Natural killer cell (primary cell): ENCODE results near the gene KLHL42. TPM values are rescaled to one million over a fixed set of nuclear protein-coding genes. Genes with fewer than 3 reads are reported as not detected.
"Not testable (repeated sequence)": the region's sequence is repeated elsewhere in the genome, so short reads cannot be mapped to it uniquely, and the experiment has no call there.

Experiments used
- ATAC-seq, 3 donors: fragments of 150-1000 bp in 2 of 3; fragments of 200-7000 bp in 1 of 3; cut with Tn5 transposase; 1 replicate in 1 of 3; 2 replicates in 2 of 3; pipeline ENCODE4 v1.10.0; 2021; ENCODE audit warnings: mild to moderate bottlenecking in 2 of 3, moderate library complexity in 2 of 3
- DNase-seq, 2 donors: peaks; one replicate each; pipeline versions ENCODE4 v3.0.0 to v3.0.0-alpha.2; 2013 to 2021; ENCODE audit warnings: mixed read lengths in 1 of 2
- H3K27ac ChIP-seq: one replicate; pipeline ENCODE4 v1.5.1; 2013; ENCODE audit warnings: mild to moderate bottlenecking, low read length
- H3K27me3 ChIP-seq: one replicate; pipeline ENCODE4 v1.6.1; 2013; ENCODE audit warnings: low read length; ENCODE audit not compliant: control insufficient read depth, insufficient read depth
- H3K36me3 ChIP-seq: one replicate; pipeline ENCODE4 v1.6.1; 2013; ENCODE audit warnings: low read length; ENCODE audit not compliant: control insufficient read depth, insufficient read depth
- H3K4me1 ChIP-seq: one replicate; pipeline ENCODE4 v1.6.1; 2013; ENCODE audit warnings: low read length; ENCODE audit not compliant: control insufficient read depth, insufficient read depth
- H3K4me3 ChIP-seq: one replicate; pipeline ENCODE4 v1.5.1; 2013; ENCODE audit warnings: low read length
- H3K9me3 ChIP-seq: one replicate; pipeline ENCODE4 v1.6.1; 2013; ENCODE audit warnings: low read length; ENCODE audit not compliant: control insufficient read depth, insufficient read depth
- H3K27ac Mint-ChIP-seq, 2 donors: one replicate each; pipeline ENCODE4 v1.8.0; 2022; ENCODE audit warnings: mild to moderate bottlenecking in 2 of 2, mixed read lengths in 2 of 2, moderate library complexity in 1 of 2
- H3K27me3 Mint-ChIP-seq, 2 donors: one replicate each; pipeline ENCODE4 v1.8.0; 2022; ENCODE audit warnings: low read depth in 2 of 2, mixed read lengths in 2 of 2
- H3K36me3 Mint-ChIP-seq: one replicate; pipeline ENCODE4 v1.8.0; 2022; ENCODE audit warnings: mixed read lengths
- H3K4me1 Mint-ChIP-seq, 2 donors: one replicate each; pipeline ENCODE4 v1.8.0; 2022; ENCODE audit warnings: mixed read lengths in 2 of 2
- H3K4me3 Mint-ChIP-seq: one replicate; pipeline ENCODE4 v1.8.0; 2022; ENCODE audit warnings: mild to moderate bottlenecking, moderate library complexity, mixed read lengths
- H3K9me3 Mint-ChIP-seq, 2 donors: one replicate each; pipeline ENCODE4 v1.8.0; 2022; ENCODE audit warnings: mixed read lengths in 2 of 2
- WGBS: methylation state at CpG from one replicate; pipeline ENCODE4 v1.1.7; 2013; ENCODE audit warnings: missing lambda C conversion rate; ENCODE audit not compliant: insufficient coverage; 5-methylcytosine and 5-hydroxymethylcytosine counted together
- intact Hi-C: fragments of 100-400 bp; cut with micrococcal nuclease; formaldehyde crosslinking; loops from one replicate; pipeline ENCODE4 v1.14.2; 2022
- total RNA-seq, 4 donors: library from RNA; stranded (reverse); fragments of 120-200 nt in 1 of 4; gene quantifications; one replicate each; pipeline versions ENCODE4 v1.2.3 to v1.2.4, GENCODE V29; 2013 to 2022
- TF ChIP-seq, protein P1 (sequence below): fragments of 200-600 bp; IDR thresholded peaks from one replicate; pipeline ENCODE4 v1.8.0; 2022; ENCODE audit warnings: antibody characterized with exemption

The KLHL42 gene
- total RNA-seq, 3 donors from 2014 or later (not counting 1 experiment from before 2014, with no cell fraction given): 11.3 to 18.8 (median 14.7) TPM

DNA sequence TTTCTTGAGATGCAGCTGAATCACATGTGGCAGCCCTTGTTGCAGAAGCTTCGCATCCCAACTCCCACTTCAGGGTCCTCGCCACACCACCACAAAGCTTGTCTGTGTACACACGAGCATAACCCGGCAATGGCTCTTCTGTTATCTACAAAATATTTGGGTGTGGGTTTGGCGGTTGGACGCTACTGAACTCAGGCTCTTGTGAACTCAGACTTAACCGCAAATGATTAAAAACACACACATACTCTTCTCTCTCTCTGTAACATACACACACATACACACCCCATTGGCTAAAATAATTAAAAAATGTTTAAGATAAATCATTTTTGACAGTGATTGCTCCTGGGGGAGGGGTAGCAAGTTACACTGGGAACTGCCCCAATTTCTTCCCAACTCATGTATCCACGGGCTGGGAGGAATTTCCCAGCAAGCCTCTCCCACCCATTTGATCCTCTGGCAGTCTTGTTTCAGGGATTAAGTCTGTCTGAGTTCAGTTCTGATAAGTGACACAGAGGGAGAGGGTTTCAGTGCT lies 63.7 kb downstream of the KLHL42 start:
- no peaks in the 10 kb centered on the region for H3K36me3 Mint-ChIP-seq

DNA sequence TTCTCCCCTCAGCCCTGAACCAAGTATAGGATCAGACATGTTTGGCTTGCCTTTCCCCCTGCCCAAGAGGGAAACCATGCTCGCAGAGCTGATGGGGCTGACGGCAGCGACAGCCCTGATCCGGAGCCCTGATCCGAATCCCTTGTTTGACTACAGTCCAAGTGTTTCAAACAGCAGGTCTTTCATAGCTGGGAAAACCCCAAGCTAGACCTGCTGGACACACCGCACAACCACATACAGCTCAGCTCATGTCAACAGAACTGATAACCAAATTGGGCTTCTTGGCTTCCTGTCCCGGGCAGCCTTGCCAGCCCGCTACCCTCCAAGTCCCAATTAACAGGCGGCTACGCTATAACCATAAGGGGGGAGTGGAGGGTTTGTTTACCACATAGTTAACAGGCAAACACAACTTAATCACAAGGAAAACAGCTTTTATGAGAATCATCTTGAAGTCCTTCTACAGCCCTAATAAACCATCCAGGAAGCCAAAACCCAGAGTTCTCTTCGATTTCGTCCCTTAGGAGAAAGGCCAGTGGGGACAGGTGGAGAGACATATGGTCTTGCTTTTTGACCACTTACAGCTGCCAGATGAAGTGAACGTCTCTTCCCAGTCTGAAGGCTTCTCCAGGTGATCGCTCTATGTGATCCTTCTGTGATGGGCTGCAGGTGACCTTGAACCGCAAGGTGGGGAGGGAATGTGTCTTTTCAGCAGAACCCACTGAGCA lies 64.5 kb downstream of the KLHL42 start:
- H3K36me3 ChIP-seq: no peaks in the 10 kb centered on the region
- H3K9me3 Mint-ChIP-seq: peaks cover 3 to 7% of the 10 kb centered on the region in 2 donors
- 91% methylated on average over 11 of the region's 15 CpGs for WGBS
- no peaks in the 10 kb centered on the region for H3K36me3 Mint-ChIP-seq
- H3K27ac ChIP-seq: no peak overlapping the region
- DNase-seq (no peak), ATAC-seq (peak in 1 of 3 donors; percentile 50)
- intact Hi-C loops: no loop called here
- H3K27ac Mint-ChIP-seq: no peak overlapping the region
- H3K27me3 ChIP-seq: no peaks in the 10 kb centered on the region
- no peaks in the 10 kb centered on the region for H3K9me3 ChIP-seq
- no peak overlapping the region for H3K4me3 Mint-ChIP-seq
- no peaks in the 10 kb centered on the region for H3K4me1 Mint-ChIP-seq
- TF ChIP-seq, protein P1, sequence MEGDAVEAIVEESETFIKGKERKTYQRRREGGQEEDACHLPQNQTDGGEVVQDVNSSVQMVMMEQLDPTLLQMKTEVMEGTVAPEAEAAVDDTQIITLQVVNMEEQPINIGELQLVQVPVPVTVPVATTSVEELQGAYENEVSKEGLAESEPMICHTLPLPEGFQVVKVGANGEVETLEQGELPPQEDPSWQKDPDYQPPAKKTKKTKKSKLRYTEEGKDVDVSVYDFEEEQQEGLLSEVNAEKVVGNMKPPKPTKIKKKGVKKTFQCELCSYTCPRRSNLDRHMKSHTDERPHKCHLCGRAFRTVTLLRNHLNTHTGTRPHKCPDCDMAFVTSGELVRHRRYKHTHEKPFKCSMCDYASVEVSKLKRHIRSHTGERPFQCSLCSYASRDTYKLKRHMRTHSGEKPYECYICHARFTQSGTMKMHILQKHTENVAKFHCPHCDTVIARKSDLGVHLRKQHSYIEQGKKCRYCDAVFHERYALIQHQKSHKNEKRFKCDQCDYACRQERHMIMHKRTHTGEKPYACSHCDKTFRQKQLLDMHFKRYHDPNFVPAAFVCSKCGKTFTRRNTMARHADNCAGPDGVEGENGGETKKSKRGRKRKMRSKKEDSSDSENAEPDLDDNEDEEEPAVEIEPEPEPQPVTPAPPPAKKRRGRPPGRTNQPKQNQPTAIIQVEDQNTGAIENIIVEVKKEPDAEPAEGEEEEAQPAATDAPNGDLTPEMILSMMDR: no peak
- peaks cover 0 to 12% of the 10 kb centered on the region in 2 donors for H3K27me3 Mint-ChIP-seq
- H3K4me3 ChIP-seq: no peak overlapping the region
- H3K4me1 ChIP-seq: no peaks in the 10 kb centered on the region

More for the DNA sequence above, 63.7 kb downstream of the KLHL42 start:
- H3K9me3 Mint-ChIP-seq: peaks cover 3 to 5% of the 10 kb centered on the region in 2 donors
- H3K4me3 Mint-ChIP-seq: no peak overlapping the region
- intact Hi-C loops: no loop called here
- H3K27ac Mint-ChIP-seq: no peak overlapping the region
- H3K4me3 ChIP-seq: no peak overlapping the region
- no peaks in the 10 kb centered on the region for H3K36me3 ChIP-seq
- H3K4me1 ChIP-seq: no peaks in the 10 kb centered on the region
- ATAC-seq: no peak
- TF ChIP-seq, protein P1: no peak
- peaks cover 0 to 12% of the 10 kb centered on the region in 2 donors for H3K27me3 Mint-ChIP-seq
- no peaks in the 10 kb centered on the region for H3K27me3 ChIP-seq
- DNase-seq: no peak
- H3K27ac ChIP-seq: no peak overlapping the region
- no peaks in the 10 kb centered on the region for H3K9me3 ChIP-seq
- no peaks in the 10 kb centered on the region for H3K4me1 Mint-ChIP-seq
- 98% methylated on average over 7 of the region's 8 CpGs for WGBS

DNA sequence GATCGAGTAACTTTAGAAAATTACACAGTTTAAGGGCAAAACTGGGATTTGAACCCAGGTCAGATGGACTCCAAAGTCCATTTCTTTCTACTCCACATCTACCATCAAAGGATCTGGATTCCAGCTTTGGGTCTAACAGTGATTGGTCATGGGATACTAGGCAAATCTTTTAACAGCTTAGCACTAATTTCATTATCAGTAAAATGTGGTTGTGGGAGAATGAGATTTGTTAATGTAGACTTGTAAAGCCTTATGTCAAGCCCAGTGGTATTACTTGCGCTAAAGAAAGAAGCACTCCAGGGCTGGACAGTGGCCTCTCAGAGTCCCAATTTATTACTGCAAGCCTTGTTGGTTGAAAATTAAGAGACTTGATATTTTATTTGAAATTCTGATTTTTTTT lies 65.2 kb downstream of the KLHL42 start:
- H3K4me1 Mint-ChIP-seq: no peaks in the 10 kb centered on the region
- TF ChIP-seq, protein P1: no peak
- no peak for DNase-seq
- no peak overlapping the region for H3K4me3 Mint-ChIP-seq
- 80% methylated on average over 2 of the region's 2 CpGs for WGBS
- H3K4me3 ChIP-seq: no peak overlapping the region
- peaks cover 3 to 8% of the 10 kb centered on the region in 2 donors for H3K9me3 Mint-ChIP-seq
- H3K36me3 ChIP-seq: no peaks in the 10 kb centered on the region
- no peak overlapping the region for H3K27ac ChIP-seq
- ATAC-seq: no peak
- no peaks in the 10 kb centered on the region for H3K9me3 ChIP-seq
- no peaks in the 10 kb centered on the region for H3K27me3 ChIP-seq
- intact Hi-C loops: no loop called here
- H3K4me1 ChIP-seq: no peaks in the 10 kb centered on the region
- no peaks in the 10 kb centered on the region for H3K36me3 Mint-ChIP-seq
- peaks cover 0 to 12% of the 10 kb centered on the region in 2 donors for H3K27me3 Mint-ChIP-seq
- H3K27ac Mint-ChIP-seq: no peak overlapping the region

DNA sequence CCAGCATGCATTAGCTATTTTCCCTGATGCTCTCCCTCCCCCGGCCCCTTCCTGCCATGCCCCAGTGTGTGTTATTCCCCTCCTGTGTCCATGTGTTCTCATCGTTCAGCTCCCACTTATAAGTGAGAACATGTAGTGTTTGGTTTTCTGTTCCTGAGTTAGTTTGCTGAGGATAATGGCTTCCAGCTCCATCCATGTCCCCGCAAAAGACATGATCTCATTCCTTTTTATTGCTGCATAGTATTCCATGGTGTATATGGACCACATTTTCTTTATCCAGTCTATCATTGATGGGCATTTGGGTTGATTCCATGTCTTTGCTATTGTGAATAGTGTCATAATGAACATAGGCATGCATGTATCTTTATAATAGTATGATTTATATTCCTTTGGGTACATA lies 65.7 kb downstream of the KLHL42 start:
- H3K27me3 ChIP-seq, H3K36me3 ChIP-seq, H3K27ac ChIP-seq, H3K9me3 Mint-ChIP-seq, intact Hi-C loops, H3K4me3 Mint-ChIP-seq, H3K4me1 ChIP-seq, H3K36me3 Mint-ChIP-seq, H3K4me1 Mint-ChIP-seq, H3K4me3 ChIP-seq, DNase-seq, H3K9me3 ChIP-seq, H3K27ac Mint-ChIP-seq, ATAC-seq: not testable (repeated sequence)
- 81% methylated on average over 2 of the region's 3 CpGs for WGBS
- H3K27me3 Mint-ChIP-seq: peaks cover 0 to 12% of the 10 kb centered on the region in 2 donors

DNA sequence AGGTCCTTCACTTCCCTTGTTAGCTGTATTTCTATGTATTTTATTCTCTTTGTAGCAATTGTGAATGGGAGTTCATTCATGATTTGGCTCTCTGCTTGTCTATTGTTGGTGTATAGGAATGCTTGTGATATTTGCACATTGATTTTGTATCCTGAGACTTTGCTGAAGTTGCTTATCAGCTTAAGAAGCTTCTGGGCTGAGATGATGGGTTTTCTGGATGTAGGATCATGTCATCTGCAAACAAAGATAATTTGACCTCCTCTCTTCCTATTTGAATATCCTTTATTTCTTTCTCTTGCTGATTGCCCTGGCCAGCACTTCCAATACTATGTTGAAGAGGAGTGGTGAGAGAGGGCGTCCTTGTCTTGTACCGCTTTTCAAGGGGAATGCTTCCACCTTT lies 67.3 kb downstream of the KLHL42 start:
- H3K9me3 Mint-ChIP-seq, H3K4me1 Mint-ChIP-seq, H3K4me3 Mint-ChIP-seq, H3K36me3 ChIP-seq, H3K4me1 ChIP-seq, H3K27me3 ChIP-seq, intact Hi-C loops, H3K36me3 Mint-ChIP-seq, H3K9me3 ChIP-seq, ATAC-seq, DNase-seq, H3K27ac Mint-ChIP-seq, H3K27ac ChIP-seq, H3K4me3 ChIP-seq: not testable (repeated sequence)
- WGBS: 85% methylated on average over 2 of the region's 2 CpGs
- H3K27me3 Mint-ChIP-seq: peaks cover 0 to 12% of the 10 kb centered on the region in 2 donors
